Activated T-cell treated with anti-CD3 and anti-CD28 coated beads for 24 hours (primary cell): ENCODE measurements around the gene ZNF835.

ENCODE experiments used
- DNase-seq: peaks from one replicate; pipeline ENCODE4 v3.0.0-alpha.2; 2020; ENCODE audit warnings: low read depth

ZNF835 gene

GRCh38 chr19:56663931-56664500, 7.5 kb downstream of the ZNF835 start:
- DNase-seq: no peak

- no peak for DNase-seq
These were observed 10.3 kb downstream of the ZNF835 start for GRCh38 chr19:56661248-56661647.

- DNase-seq: no peak
These were observed 11.0 kb downstream of the ZNF835 start for GRCh38 chr19:56660381-56661107.

- no peak for DNase-seq
These were observed 17.4 kb downstream of the ZNF835 start for GRCh38 chr19:56654151-56654550.

- DNase-seq: no peak
These were observed 28.0 kb downstream of the ZNF835 start for GRCh38 chr19:56643460-56643955.

- no peak for DNase-seq
These were observed 28.7 kb downstream of the ZNF835 start, which contains the start of gene SMIM17 for GRCh38 chr19:56642711-56643459. SMIM17 (plus strand) TSS chr19:56643159; CDS start chr19:56645668, 2,509 bp downstream.

GRCh38 chr19:56639217-56639616, 32.3 kb downstream of the ZNF835 start:
- DNase-seq: no peak

GRCh38 chr19:56637976-56638555, 33.5 kb downstream of the ZNF835 start:
- DNase-seq: no peak

GRCh38 chr19:56633021-56633420, 38.5 kb downstream of the ZNF835 start:
- no peak for DNase-seq

GRCh38 chr19:56625708-56626107, 45.8 kb downstream of the ZNF835 start:
- no peak for DNase-seq

GRCh38 chr19:56623006-56623405, 48.6 kb downstream of the ZNF835 start:
- no peak for DNase-seq

GRCh38 chr19:56622374-56622773, 49.2 kb downstream of the ZNF835 start:
- no peak for DNase-seq

GRCh38 chr19:56619121-56619520, 52.4 kb downstream of the ZNF835 start:
- no peak for DNase-seq

GRCh38 chr19:56617531-56617930, 54.0 kb downstream of the ZNF835 start:
- no peak for DNase-seq

- DNase-seq: no peak
These were observed 57.9 kb downstream of the ZNF835 start for GRCh38 chr19:56613639-56614038.

GRCh38 chr19:56612737-56613136, 58.8 kb downstream of the ZNF835 start:
- DNase-seq: no peak
